HG03354 (cell line): ENCODE data around the gene PRR14.
A peak's percentile ranks its signal among the peaks of the same experiment; 100 is the strongest.

Experiments
- ATAC-seq: cut with Tn5 transposase; IDR thresholded peaks from one replicate; pipeline ENCODE4 v1.9.1; 2021; ENCODE audit warnings: mild to moderate bottlenecking; ENCODE audit not compliant: unreplicated experiment, poor library complexity, severe bottlenecking

PRR14 gene

DNA sequence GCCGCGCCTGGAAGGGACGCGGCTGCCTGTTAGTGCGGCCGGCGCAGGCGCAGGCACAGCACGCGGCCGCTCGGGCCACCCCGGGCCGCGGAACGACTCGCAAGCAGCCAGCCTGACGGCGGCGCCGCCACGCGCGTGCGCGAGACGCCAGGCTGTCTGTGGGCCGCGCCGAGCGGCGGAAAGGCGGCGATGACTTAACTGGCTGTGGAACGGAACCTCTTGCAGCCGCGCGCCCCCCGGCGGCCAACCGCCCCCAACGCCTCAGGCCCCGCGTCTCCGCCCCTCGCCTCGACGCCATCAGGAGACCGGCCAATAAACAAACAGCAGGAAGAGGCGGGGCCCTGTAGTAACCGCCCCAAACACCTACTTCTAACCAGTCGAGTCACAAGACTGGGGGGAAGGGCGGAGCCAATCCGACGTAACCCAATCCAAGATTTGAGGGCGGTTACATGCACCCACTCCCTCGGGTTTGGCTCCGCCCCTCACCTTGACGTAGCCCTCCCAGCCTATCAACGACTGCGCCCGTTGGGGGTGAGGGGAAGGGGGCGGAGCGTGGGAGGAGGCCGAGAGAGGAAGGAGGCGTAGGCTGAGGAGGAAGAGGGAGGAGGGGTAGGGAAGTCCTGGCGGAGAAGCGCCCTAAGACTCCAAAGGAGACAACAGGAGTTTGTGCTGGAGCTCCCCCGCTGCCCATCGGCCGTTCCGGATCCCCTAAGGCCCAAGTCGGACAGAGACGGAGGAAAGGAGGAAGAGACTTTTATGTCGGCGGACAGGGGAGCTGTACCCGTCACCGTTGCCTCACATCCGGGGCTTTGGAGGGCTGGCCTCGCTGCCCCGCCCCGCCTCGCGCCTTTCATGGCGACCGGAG lies 7.3 kb downstream of the PRR14 start, which contains the start of gene FBRS:
TSS of gene FBRS (plus strand) at position 566 of the 865 bp plus-strand sequence. CDS start 1,088 bp downstream, outside the sequence.
- ATAC-seq, result peak; percentile 75

DNA sequence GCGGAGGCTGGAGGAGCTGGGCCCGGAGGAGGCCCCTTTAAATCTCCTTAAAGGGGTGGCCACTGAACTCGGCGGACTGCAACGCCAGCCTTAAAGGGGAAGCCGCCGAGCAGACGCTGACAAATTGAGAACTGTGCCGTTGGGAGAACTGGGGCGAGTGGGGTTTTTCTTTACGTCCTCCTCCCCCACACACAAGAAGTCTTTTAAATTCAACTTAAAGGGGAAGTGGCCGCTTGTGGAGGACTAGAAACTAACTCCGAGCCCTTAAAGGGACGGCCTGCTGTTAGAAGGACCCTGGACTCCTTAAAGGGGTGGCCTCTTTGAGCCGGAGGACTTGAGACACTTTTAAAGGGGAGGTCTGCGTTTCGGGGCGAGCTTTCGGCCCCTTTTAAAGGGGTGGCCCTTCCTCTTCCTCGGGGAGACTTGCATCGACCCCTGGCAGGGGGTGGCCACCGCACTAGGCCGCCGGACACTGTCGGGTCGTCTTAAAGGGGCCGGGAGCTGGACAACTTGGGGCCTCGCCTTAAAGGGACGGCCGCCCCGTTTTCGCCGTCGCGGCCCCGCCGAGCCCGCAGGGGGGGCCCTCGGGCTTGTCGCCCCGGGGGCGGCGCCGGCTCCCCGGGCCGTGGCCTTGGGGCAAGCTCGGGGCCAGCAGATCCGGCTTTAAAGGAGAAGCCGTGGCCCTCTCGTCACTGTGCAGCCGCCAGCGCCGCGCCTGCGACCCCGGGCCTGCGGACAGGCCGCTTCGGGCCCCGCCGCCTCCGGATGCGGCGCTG lies 8.2 kb downstream of the PRR14 start:
- ATAC-seq, result peak; percentile 33

DNA sequence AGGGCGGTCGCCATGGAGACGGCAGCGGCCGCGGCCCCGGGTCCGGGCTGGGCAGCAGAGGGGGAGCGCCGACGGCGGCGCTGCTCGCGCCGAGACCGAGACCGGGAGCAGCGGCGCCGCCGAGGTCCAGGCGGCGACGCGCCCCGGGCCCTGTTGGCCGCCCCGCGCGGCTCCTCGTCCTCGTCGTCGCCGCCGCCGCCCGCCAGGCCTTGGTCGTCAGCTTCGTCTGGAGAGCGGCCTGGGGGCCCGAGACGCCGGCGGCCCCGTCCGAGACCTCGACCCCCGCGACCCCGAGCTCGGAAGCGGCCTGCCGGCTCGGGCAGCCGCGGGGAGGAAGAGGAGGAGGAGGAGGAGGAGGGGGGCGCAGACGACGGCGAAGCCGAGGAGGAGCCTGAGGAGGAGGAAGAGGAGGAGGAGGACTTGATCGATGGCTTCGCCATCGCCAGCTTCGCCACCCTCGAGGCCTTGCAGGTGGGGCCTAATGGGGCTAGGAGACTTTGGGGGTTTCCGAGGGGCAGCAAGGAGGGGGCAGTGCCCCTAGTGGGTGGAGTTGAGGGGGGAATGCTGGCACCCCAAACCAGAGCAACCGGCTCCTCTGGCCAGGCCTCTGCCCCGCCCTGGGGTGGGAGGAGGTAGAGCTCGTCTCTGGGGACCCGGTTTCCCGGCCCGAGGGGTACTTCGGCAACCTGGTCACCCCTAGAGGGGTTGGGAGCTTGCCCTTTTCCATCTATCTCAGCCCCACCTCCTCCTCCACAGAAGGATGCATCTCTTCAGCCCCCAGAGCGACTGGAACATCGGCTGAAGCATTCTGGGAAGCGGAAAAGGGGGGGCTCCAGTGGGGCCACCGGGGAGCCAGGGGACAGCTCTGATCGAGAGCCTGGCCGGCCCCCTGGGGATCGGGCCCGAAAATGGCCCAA lies 9.0 kb downstream of the PRR14 start:
- no peak for ATAC-seq

DNA sequence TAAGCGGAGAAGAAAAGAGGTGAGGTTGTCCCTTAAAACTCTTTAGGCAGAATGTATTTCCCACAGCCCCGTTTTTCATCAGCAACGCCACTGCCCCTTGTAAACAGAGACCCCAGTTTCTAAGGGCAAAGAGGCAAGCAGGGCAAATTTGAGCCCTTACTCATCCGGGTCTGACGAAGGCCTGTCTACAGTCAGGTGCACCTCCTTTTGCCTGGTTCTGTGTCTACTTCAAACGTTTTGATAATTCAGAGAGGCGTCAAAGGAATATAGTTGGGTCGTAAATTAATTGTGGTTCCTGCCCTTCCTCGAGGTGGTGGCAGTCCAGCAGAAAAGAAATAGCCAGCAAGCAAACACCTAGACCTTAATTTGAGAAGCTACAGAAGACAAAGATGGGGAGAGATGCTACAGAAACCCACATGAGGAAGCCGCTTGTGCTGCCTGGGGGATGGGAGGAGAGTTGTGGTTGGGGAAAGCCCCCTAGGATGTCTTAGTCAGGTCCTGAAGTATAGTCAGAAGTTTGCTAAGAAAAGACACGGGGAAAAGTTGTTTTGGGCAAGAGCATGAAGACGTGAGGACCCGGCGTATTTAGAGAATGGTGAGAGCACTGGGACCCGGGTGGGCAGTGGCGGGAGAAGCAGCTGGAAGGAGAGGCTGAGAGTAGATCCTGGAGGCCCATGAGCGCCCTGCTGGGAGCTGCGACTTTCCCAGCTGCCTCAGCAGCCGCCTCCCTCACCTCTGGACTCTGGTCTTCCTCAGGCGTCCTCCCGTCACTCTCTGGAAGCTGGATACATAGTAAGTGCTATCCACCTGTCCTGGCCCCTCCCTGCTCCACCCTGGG lies 9.9 kb downstream of the PRR14 start:
- no peak for ATAC-seq

DNA sequence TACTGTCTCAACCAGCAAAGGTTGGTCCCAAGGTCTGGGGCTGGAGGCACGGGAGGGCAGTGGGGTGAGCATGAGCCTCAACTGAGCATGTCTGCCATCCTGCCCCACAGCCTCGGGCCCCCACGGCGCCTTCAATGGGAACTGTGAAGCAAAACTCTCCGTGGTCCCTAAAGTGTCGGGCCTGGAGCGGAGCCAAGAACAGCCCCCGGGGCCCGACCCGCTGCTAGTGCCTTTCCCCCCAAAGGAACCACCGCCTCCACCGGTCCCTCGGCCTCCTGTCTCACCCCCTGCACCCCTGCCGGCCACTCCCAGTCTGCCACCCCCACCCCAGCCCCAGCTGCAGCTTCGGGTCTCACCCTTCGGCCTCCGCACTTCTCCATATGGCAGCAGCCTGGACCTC lies 11.7 kb downstream of the PRR14 start:
- no peak for ATAC-seq

GRCh38 chr16:30663038-30663437 lies 12.3 kb downstream of the PRR14 start:
- no peak for ATAC-seq

- ATAC-seq, result no peak
These were observed 13.1 kb downstream of the PRR14 start for GRCh38 chr16:30663820-30664219.

DNA sequence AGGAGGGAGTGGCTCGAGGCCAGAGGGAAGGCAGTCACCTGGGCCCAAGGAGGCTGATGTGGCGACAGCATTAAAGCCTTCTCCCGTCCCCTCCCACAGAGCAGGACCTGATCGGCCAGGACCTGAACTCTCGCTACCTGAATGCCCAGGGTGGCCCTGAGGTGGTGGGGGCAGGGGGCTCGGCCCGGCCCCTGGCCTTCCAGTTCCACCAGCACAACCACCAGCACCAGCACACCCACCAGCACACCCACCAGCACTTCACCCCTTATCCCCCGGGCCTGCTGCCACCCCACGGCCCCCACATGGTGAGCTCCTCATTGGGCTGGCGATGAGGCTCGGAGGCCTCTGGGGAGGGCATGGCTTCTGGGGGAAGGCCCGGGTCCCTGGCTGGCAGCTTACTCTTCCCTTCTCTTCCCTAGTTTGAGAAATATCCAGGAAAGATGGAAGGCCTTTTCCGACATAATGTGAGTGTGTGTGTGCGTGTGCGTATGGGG lies 13.9 kb downstream of the PRR14 start:
- ATAC-seq, result no peak

- no peak for ATAC-seq
These were observed 14.5 kb downstream of the PRR14 start for GRCh38 chr16:30665155-30665829.

- no peak for ATAC-seq
These were observed 15.1 kb downstream of the PRR14 start for GRCh38 chr16:30665830-30666190.

DNA sequence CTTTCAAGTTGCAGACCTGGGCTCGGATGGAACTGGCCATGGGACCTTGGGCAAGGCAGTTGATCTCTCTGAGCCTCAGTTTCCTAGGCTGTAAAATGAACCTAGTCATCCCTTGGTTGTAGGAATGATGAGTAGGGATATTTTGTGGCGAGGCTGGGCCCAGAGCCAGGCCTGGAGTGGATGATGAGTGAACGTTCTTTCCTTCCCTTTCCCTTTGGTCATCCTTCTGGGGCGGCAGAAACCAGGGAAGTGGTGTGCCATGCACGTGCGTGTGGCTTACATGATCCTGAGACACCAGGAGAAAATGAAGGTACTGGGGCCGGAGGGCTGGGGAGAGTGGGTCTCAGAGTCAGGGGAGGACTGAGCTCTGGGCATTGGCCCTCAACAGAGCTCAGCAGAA lies 15.9 kb downstream of the PRR14 start:
- ATAC-seq, result no peak

DNA sequence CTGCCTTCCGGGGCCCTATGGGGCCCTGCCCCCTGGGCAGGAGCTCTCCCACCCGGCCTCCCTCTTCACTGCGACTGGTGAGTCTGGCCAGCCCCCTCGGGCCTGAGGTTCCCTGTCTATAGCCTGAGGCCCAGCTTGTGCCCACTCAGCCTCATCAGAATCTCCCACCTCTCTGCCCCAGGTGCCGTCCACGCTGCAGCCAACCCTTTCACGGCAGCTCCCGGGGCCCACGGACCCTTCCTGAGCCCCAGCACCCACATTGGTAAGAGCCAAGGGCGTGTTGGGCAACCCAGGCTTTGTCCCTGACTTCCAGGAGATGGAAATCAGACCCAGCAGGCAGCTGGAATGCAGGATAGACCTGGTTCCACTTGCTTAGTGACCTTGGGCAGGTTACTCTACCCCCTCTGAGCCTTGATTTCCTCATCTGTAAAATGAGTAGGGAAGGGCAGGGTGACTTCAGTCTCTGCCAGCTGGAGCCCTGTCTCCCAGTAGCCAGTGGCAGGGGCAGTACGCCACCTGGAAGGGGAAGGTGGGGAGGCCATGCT lies 16.7 kb downstream of the PRR14 start:
- ATAC-seq, result no peak

- no peak for ATAC-seq
These were observed 17.6 kb downstream of the PRR14 start for GRCh38 chr16:30668393-30668792.

DNA sequence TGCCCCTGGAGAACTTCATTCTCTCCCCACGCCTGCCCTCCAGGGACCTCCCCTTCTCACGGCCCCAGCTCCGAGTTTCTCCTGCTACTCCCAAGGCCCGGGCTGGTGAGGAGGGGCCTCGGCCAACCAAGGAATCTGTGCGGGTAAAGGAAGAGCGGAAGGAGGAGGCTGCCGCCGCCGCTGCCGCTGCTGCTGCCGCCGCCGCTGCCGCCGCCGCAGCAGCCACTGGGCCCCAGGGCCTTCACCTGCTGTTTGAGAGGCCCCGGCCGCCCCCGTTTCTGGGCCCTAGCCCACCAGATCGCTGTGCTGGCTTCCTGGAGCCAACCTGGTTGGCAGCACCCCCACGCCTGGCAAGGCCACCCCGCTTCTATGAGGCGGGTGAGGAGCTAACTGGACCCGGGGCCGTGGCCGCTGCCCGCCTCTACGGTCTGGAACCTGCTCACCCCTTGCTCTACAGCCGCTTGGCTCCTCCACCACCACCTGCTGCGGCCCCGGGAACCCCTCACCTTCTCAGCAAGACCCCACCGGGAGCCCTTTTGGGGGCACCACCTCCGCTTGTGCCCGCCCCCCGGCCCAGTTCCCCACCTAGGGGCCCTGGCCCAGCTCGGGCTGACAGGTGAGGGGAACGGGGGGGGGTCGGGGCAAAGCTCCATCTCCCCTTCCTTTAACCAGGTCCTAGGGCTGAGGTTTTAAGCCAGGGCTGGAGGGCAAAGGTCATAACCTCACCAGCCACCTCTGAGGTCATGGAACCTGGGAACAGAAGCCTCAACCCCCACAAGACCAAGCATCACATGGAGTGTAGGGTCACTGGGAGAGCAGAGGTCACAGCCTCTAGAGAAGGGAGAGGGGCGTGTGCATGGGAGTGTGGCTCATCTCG lies 18.5 kb downstream of the PRR14 start:
- ATAC-seq, result no peak

DNA sequence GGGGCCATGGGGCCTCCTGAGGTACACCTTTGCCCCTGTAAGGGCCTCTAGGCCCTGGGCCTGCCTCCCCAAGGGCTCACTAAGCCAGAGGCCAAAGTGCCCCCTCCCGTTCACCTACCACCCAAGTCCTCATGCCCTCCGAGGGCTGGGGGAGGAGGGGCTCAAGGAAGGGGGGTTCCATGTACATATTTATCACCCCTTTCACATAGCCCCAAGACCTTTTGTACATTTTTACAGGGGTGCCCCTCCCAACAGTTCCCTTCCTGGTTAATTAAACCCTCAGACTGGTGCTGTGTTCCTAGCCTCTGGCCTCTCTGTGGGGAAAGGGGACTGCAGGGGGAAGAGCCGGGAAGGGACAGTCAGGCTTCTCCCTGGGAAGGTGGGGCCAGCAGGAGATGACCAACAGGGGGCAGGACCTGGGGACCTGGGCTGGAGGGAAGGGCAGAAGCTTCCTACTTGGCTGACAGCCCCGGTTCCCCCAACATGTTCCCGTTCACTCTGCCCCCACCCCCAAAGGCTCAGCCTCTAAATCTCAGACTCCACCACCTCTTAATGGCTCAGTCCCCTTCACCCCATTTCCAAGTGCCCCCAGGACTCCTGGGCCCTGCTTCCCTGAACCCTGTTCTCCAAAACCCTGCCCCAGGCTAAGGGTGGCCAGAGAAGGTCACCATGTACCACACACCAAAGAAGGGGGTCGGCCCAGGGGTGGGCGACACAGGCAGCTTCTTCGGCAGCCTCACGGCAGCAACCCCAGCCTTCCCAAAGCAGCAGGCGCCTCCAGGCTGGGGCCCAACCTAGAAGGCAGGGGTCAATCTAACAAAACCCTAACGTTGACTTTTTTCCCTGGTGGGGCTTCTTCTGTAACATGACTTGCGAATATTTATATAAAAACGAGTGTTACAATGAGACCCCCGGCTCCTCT lies 19.4 kb downstream of the PRR14 start:
- no peak for ATAC-seq

- ATAC-seq, result no peak
These were observed 24.4 kb downstream of the PRR14 start for GRCh38 chr16:30675143-30675542.
